ENCODE measurements around the gene GABBR2. TPM values are rescaled to one million over a fixed set of nuclear protein-coding genes. Genes with fewer than 3 reads are reported as not detected.

Gene GABBR2
- total RNA-seq, 2 experiments from 2014 or later, result not detected

DNA sequence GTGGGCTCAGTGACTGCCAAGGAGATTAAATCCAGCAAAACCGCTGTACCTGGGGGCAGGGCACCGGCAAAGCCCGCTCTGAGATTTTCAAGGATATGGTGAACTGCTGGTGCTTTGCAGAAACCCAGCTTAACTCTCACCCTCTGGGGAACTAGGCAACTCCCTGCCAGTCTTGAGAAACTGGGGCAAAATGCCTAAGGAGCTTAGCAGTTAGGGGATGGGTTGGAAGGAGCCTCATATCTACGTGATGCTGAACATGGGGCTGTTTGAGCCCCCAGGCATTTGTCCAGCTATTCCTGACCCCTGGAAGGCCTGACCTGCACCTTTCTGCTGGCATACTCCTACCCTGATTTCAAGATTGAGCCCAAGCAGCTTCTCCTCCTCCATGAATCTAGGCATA is 344.6 kb downstream of the GABBR2 start:
- Histone ChIP-seq H3K36me3 (ENCODE audit: insufficient read depth, low read length) (no peaks in the 10 kb centered on the region), H3K79me2 (ENCODE audit: insufficient read depth, low read depth, low read length) (no peaks in the 10 kb centered on the region), H3K4me3 (ENCODE audit: low read depth, low read length, poor library complexity, severe bottlenecking) (no peak overlapping the region), H2AFZ (ENCODE audit: low read length) (no peak overlapping the region), H4K20me1 (ENCODE audit: insufficient read depth, low read length) (no peaks in the 10 kb centered on the region), H3K27ac (ENCODE audit: low read depth, low read length, poor library complexity, severe bottlenecking) (no peak overlapping the region), H3K9me3 (ENCODE audit: low read length) (peaks cover 17% of the 10 kb centered on the region), H3K9me2 (ENCODE audit: insufficient read depth, low read length) (no peaks in the 10 kb centered on the region), H3K4me2 (ENCODE audit: low read length) (no peak overlapping the region), H3K4me1 (ENCODE audit: insufficient read depth, low read length, poor library complexity, severe bottlenecking) (no peaks in the 10 kb centered on the region)
- no peak for DNase-seq (ENCODE audit: low spot score)
- no TSS peak for BruUV-seq (replicated peaks)
- ChIA-PET POLR2A (no interaction called here), CTCF (ENCODE audit: unreplicated experiment) (no interaction called here)
- no peak for TF ChIP-seq EZH2phosphoT487 (IDR thresholded peaks at IDR 0.05; ENCODE audit: borderline replicate concordance, low read depth, low read length)
- TF ChIP-seq, protein P1, sequence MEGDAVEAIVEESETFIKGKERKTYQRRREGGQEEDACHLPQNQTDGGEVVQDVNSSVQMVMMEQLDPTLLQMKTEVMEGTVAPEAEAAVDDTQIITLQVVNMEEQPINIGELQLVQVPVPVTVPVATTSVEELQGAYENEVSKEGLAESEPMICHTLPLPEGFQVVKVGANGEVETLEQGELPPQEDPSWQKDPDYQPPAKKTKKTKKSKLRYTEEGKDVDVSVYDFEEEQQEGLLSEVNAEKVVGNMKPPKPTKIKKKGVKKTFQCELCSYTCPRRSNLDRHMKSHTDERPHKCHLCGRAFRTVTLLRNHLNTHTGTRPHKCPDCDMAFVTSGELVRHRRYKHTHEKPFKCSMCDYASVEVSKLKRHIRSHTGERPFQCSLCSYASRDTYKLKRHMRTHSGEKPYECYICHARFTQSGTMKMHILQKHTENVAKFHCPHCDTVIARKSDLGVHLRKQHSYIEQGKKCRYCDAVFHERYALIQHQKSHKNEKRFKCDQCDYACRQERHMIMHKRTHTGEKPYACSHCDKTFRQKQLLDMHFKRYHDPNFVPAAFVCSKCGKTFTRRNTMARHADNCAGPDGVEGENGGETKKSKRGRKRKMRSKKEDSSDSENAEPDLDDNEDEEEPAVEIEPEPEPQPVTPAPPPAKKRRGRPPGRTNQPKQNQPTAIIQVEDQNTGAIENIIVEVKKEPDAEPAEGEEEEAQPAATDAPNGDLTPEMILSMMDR (conservative IDR thresholded peaks at IDR 0.05; ENCODE audit: low read length), result no peak
- intact Hi-C loops (cut with micrococcal nuclease; ENCODE audit: unreplicated experiment), result loop anchor here (5.0 kb wide), 1 partner anchor 47 kb away; no protein-coding TSS in a partner anchor

DNA sequence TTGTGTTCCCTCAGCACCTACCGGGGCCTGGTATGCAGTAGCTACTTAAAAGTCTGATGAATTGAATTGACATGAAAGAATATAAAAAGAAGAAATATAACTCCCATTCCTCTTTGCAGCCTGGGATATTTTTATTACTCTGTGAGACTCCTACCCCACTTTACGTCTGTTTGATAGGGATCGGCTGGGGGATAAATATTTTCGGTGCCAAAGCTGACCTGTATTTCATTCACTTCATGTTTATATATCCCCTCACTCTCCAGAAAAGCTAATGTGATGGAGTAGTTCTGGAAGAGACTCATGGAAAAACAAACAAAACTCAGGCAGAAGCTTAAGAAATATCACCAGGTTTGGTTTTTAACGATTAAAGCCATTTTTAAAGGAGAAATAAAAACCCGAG is 345.1 kb downstream of the GABBR2 start:
- Histone ChIP-seq H3K4me3 (ENCODE audit: low read depth, low read length, poor library complexity, severe bottlenecking) (no peak overlapping the region), H3K36me3 (ENCODE audit: insufficient read depth, low read length) (no peaks in the 10 kb centered on the region), H4K20me1 (ENCODE audit: insufficient read depth, low read length) (no peaks in the 10 kb centered on the region), H3K79me2 (ENCODE audit: insufficient read depth, low read depth, low read length) (no peaks in the 10 kb centered on the region), H2AFZ (ENCODE audit: low read length) (no peak overlapping the region), H3K9me3 (ENCODE audit: low read length) (peaks cover 17% of the 10 kb centered on the region), H3K27ac (ENCODE audit: low read depth, low read length, poor library complexity, severe bottlenecking) (no peak overlapping the region), H3K4me1 (ENCODE audit: insufficient read depth, low read length, poor library complexity, severe bottlenecking) (no peaks in the 10 kb centered on the region), H3K4me2 (ENCODE audit: low read length) (no peak overlapping the region), H3K9me2 (ENCODE audit: insufficient read depth, low read length) (no peaks in the 10 kb centered on the region)
- no TSS peak for BruUV-seq (replicated peaks)
- intact Hi-C loops (cut with micrococcal nuclease; ENCODE audit: unreplicated experiment), result loop anchor here (5.0 kb wide), 1 partner anchor 46 kb away; no protein-coding TSS in a partner anchor
- TF ChIP-seq, protein P1 (conservative IDR thresholded peaks at IDR 0.05; ENCODE audit: low read length), result no peak
- no peak for TF ChIP-seq EZH2phosphoT487 (IDR thresholded peaks at IDR 0.05; ENCODE audit: borderline replicate concordance, low read depth, low read length)
- CTCF ChIA-PET (ENCODE audit: unreplicated experiment), result no interaction called here
- POLR2A ChIA-PET, result interaction anchor here (0.6 kb wide), 1 partner anchor 415 kb away, joined by 3 read pairs; no protein-coding TSS in a partner anchor
- no peak for DNase-seq (ENCODE audit: low spot score)

DNA sequence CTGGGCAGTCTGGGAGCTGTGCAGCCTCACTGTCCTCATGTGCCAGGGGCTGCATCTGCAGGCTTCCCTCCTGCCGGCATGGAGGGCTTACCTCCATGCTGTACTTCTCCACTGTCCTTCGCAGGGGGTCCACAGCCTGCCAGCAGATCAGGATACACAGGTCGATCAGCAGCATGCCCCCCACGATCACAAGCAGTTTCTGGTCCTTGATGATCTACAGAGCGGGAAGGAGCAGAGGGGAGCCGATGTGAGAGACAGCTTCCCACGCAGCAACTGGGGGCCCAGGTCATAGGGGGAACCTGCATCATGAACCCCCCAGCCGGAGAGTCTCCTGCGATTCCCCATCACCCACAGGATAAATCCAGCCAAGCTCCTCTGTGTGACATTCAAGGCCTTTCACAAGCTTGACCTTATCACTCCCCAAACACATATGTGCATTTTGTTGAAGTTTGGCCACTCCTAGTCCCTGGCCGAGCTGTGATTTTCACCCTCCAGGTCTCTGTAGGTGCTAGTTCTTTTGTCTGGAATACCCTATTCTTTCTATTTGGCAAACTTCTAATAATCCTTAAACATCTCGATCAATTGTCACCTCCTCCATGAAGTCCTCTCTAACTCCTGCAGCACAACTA is 346.0 kb downstream of the GABBR2 start:
- TF ChIP-seq, protein P1 (conservative IDR thresholded peaks at IDR 0.05; ENCODE audit: low read length), result no peak
- no peak overlapping the region for H3K27ac ChIP-seq (ENCODE audit: low read depth, low read length, poor library complexity, severe bottlenecking)
- no peak overlapping the region for H3K4me3 ChIP-seq (ENCODE audit: low read depth, low read length, poor library complexity, severe bottlenecking)
- ChIA-PET CTCF (ENCODE audit: unreplicated experiment) (no interaction called here), POLR2A (interaction anchor here (0.6 kb wide), 1 partner anchor 416 kb away, joined by 3 read pairs; no protein-coding TSS in a partner anchor)
- H3K4me2 ChIP-seq (ENCODE audit: low read length), result no peak overlapping the region
- H2AFZ ChIP-seq (ENCODE audit: low read length), result no peak overlapping the region
- BruUV-seq (replicated peaks), result no TSS peak
- H3K9me2 ChIP-seq (ENCODE audit: insufficient read depth, low read length), result no peaks in the 10 kb centered on the region
- H3K79me2 ChIP-seq (ENCODE audit: insufficient read depth, low read depth, low read length), result no peaks in the 10 kb centered on the region
- intact Hi-C loops (cut with micrococcal nuclease; ENCODE audit: unreplicated experiment), result loop anchor here (5.0 kb wide), 1 partner anchor 45 kb away; no protein-coding TSS in a partner anchor
- no peaks in the 10 kb centered on the region for H3K36me3 ChIP-seq (ENCODE audit: insufficient read depth, low read length)
- no peak for DNase-seq (ENCODE audit: low spot score)
- H3K4me1 ChIP-seq (ENCODE audit: insufficient read depth, low read length, poor library complexity, severe bottlenecking), result no peaks in the 10 kb centered on the region
- H3K9me3 ChIP-seq (ENCODE audit: low read length), result peaks cover 17% of the 10 kb centered on the region
- no peaks in the 10 kb centered on the region for H4K20me1 ChIP-seq (ENCODE audit: insufficient read depth, low read length)
